Effector CD8-positive, alpha-beta T cell (primary cell): ENCODE measurements around the gene BRI3BP.
"Not testable (repeated sequence)": the region's sequence is repeated elsewhere in the genome, so short reads cannot be mapped to it uniquely, and the experiment has no call there.

ENCODE experiments used
- DNase-seq: peaks from one replicate; lab custom pipeline; 2025; lab: John Stamatoyannopoulos, UW

The BRI3BP gene

DNA sequence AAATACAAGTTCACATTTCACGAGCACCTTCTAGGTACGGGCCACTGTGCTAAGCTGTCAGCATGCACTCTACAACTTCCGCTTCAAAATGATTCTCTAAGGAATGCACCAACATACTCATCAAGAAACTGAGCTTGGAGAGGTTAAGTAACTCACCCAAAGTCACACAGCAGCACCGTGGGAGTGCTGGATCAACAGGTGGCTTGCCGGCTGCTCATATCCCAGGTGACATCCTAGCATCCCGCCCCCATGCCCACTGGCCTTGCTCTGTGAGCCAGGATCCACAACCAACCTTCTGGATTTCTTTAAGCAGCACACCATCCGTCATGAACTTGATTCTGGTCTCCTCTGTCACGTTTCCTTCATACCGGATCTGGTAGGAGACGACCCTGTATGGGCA is 21.2 kb upstream of the BRI3BP start:
- no peak for DNase-seq

- DNase-seq = no peak
Measured at GRCh38 chr12:124975276-124975675, 18.2 kb upstream of the BRI3BP start.

- no peak for DNase-seq
Measured at GRCh38 chr12:124976999-124977398, 16.4 kb upstream of the BRI3BP start.

GRCh38 chr12:124979568-124979967 is 13.9 kb upstream of the BRI3BP start:
- no peak for DNase-seq

- no peak for DNase-seq
Measured at GRCh38 chr12:124980098-124980892, 13.2 kb upstream of the BRI3BP start.

DNA sequence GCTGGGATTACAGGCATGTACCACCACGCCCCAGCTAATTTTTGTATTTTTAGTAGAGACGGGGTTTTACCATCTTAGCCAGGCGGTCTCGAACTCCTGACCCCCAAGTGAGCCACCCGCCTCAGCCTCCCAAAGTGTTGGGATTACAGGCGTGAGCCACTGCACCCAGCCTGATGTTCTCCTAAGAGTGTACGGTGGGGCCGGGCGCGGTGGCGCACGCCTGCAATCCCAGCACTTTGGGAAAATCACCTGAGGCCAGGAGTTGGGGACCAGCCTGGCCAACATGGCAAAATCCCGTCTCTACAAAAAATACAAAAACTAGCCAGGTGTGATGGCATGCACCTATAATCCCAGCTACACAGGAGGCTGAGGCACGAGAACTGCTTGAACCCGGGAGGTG is 6.6 kb upstream of the BRI3BP start:
- DNase-seq = not testable (repeated sequence)

DNA sequence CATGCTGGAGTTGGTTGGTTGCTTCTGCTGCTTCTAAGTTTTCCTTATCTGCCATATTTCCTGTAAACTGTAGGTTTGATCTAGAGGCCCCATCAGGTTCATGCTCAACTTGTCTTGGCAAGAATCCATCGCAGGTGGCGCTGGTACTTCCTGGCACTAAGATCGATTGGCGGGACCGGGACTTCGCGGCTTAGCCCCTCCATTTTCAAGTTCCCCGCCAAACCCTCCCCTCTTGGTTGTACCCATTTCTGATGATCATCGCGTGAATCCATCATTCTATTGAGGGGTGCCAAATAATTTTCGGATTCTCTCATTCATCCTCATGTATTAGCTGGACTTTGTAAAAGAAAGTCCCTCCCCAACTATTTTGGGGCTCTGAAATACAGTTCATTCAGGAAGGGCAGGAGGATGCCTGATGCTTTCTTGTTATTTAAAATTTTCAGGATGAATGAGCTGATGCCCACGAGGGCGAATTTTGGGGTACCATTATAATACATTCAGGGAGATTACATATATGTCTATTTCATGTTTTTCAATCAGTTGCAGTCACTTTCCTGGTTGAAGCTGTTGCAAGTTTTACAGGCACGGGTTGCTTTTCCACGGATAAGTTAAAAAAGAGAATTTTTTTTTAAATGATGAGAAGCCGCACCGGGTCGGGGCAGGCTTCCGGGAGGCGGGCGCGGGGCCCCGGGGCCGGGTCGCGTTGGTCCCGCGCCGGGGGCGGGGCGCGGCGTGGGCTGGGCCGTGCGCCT is 395 bp upstream of the BRI3BP start:
- DNase-seq = peak; percentile 68

DNA sequence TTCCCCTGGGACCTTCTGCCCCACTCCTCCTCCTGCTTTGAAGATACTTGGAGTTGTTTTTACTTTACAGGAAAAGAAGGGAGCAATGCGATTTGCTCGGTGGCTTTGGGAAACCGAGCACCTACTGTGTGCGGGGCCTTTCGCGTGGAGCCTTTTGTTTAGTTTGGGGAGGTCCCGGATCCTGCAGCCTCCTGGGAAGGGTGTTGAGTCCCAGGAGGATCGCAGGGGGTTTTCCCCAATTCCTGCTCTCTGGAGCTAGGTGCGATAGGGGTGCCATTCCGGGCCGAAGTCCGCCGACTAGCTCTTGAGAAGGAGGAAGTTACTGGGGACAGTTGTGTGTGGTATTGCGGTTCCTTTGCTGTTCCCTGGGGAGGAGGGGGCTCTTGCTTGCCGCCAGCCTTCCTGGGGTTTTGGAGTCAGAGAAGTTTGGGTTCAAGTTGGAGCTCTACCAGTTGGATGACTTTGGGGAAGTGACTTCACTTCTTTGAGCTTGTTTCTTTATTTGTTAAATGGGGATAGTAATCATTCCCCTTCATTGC is 1.1 kb downstream of the BRI3BP start:
- DNase-seq = no peak

DNA sequence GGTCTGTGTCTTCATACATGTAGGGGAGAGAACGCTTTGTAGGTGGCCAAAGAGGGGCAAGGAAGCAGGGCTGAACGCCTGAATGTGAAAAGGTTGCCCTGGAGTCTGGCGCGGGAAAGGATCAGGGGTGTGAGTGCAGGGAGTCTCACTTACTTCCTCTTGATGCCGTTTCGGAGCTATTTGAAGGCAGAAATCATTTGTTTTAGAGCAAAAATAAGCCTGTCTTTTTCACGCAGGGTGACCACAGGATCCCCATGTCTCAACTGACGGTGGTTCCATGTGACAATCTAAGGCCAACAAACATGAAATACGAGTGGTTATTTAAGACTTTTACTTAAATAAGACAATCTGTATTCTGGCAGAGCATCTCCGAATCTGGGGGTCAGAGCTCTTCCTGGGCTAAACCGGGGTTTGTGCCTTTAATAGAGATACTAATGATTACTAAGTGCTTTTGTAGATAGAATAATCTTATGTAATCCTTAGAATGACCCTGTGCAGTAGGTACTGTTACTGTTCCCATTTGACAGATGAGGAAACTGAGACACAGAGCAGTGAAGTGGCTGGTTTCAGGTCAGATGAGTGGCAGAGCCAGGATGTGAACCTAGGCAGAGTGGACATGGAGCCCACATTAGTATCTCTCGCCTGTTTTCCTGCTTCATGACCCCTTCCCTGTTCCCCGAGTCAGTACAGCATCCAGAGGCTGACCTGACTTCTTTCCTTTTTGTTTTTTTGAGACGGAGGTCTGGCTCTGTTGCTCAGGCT is 1.9 kb downstream of the BRI3BP start:
- no peak for DNase-seq

- DNase-seq = no peak
Measured at GRCh38 chr12:124998705-124999104, 5.3 kb downstream of the BRI3BP start.

- no peak for DNase-seq
Measured at GRCh38 chr12:125001636-125002035, 8.2 kb downstream of the BRI3BP start.

GRCh38 chr12:125003021-125003420 is 9.6 kb downstream of the BRI3BP start:
- DNase-seq = no peak

GRCh38 chr12:125004621-125005020 is 11.2 kb downstream of the BRI3BP start:
- DNase-seq = no peak

DNA sequence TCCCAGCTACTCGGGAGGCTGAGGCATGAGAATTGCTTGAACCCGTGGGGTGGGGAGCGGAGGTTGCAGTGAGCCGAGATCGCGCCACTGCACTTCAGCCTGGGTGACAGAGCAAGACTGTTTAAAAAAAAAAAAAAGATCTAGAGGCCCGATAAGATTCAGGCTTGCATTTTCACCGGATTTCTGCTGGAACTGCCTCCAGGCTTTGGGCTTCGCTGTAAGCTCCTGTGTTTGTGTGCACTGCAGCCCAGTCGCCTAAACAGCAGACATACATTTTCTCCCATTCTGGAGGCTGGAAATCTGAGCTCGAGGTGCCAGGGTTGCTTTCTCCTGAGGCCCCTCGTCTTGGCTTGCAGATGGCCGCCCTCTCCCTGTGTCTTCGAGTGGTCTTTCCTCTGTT is 12.2 kb downstream of the BRI3BP start:
- no peak for DNase-seq

DNA sequence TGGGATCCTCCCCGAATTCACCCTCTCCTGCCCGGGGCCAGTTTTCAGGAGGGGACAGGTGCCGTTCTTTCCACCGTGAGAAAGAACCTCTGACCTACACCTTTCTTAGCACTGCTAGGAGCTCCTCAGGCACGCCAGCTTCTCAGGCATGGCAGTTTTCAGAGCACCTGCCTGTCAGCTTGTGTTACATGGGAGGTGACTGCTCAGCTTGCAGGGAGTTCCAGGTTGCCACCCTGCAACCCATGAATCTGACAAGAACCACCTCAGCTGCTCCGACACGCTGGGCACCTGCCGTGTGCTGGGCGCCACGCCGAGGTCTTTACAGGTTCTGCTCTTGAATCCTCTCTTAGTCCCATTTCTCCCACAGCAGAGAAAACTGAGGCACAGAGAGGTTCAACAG is 12.9 kb downstream of the BRI3BP start:
- no peak for DNase-seq

DNA sequence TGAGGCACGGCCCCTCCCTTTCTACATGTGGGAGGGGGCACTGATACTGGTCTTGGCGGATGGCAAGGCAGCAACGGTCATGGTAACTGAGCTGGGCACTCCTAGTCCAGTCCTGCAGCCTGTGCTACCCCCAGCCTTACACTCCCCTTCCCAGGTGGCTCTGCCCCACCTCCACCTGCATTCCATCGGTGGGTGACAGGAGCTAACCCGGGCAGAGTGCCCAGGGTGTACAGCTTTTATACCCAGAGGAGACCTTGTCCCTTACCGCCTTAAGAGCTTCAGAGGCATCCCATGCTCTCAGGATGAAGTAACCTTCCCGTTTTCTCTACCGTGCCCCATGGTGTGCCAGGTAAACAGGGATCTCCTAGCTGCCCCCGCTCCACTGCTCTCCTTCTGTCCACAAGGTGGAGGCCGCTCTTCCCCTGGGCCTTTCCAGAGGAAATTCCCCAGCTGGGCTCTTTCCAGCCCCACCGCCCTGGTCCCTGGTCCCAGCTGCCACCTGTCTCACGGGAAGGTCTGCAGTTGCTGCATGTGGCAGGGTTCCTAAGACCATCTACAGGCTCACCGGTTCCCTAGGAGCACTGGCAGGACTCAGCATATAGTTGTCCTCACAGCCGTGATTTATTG is 20.5 kb downstream of the BRI3BP start:
- no peak for DNase-seq

DNA sequence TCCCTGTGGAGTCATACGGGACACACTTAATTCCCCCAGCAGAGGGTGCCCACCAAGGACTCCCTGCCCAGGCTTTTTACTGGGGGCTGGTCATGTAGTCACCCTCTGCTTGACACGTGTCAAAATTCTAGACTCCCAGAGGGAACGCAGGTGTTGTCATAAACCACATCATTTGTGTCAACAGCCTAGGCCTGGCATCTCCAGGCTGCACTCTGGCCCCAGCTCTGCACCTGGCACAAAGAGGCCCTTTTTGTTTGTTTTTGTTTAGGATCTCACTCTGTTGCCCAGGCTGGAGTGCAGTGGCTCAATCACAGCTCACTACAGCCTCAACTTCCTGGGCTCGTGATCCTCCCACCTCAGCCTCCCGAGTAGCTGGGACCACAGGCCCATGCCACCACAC is 21.1 kb downstream of the BRI3BP start:
- DNase-seq = no peak

DNA sequence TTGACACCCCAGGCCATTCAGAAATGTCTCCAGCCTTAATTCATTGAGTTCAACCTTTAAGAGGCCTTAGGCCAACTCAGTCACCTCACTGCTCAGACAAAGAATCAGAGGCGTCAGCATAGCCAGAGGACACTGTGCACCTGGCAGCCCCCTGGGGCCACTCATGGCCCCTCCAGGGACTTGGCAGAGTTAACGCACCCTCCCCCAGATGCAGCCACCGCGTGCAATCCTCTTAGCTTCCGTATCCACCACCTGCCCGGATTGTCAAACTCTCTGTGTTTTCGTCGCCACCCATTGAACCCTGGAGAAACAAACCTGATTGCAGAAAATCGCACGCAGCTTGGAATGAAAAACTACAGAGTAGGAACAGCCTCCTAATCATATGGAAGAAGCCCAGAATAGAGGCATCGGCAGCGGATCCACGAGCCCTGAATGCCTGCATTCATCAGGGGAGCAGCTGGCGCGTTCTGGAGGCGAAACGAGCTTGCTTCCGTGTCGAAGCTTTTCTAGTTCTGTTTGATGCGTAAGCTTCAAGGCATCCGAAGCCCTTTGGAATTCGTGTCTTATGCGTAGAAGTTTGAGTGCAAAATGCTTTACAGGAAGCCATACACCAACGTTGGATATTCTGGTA is 22.4 kb downstream of the BRI3BP start:
- DNase-seq = no peak

GRCh38 chr12:125017801-125018200 is 24.4 kb downstream of the BRI3BP start:
- DNase-seq = no peak

- no peak for DNase-seq
Measured at GRCh38 chr12:125018356-125018755, 24.9 kb downstream of the BRI3BP start.

DNA sequence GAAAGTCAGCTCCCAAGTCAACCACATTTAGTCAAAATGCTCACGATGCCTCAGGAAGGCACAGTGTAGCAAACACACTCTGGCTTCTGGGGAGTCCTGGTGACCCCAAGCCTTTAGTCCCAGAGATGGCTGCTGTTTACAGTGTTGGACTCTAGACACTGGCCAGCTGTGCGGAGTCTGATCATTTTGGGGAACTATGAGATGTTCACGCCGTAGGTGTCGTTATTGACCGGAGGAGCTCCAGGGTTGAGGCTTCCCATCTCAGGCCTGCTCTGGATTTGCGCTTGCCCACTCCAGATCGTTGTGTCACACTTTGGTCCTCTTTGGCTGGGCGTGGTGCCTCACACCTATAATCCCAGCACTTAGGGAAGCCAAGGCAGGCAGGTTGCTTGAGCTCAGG is 27.7 kb downstream of the BRI3BP start:
- no peak for DNase-seq
